Activated T-cell treated with anti-CD3 and anti-CD28 coated beads for 24 hours (primary cell): Measurements from ENCODE around the gene PACRG.

ENCODE experiments used
- DNase-seq: peaks from one replicate; pipeline ENCODE4 v3.0.0-alpha.2; 2020; ENCODE audit warnings: low read depth

The PACRG gene

DNA sequence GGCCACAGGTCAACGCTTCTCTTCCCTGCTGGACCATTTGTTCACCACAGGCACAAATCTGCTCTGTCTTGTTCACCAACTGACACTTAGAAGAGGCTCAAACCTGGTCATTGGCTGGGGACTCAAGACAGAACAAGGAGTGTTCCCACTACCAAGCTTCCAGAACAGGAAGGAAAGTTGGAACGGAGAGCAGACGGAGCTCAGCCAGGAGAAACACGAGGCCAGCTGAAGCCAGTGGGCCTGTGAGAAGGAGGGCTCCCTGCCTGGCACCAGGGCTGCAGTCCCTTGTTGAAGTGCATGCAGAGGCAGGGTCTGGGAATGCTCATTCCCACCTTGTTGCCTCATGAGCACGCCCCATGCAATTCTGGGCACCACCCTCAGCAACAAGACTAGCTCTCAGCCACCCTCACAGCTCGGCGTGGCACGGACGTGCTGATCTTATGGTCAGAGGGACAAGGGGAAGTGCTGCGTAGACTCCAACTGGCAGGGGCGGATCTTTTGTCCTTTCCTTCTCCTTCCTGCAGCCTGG is 450.2 kb downstream of the PACRG start:
- DNase-seq: no peak

DNA sequence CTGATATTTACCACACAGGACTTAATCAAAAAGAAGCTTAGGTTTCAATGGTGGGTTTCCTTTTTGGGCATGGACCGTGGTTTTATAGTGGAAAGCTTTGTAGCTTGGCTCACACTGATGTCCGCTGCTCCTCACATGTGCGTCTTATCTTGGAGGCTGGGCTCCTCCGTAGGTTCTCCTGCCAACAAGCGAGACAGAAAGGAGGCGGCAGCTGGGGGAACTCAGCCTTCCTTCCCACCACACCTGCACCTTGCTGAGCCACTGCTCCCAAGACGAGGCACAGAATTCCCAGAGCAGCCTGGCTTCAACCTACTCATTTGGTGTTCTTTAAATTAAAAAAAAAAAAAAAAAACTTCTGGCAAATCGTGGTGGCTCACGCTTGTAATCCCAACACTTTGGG is 451.3 kb downstream of the PACRG start:
- no peak for DNase-seq

DNA sequence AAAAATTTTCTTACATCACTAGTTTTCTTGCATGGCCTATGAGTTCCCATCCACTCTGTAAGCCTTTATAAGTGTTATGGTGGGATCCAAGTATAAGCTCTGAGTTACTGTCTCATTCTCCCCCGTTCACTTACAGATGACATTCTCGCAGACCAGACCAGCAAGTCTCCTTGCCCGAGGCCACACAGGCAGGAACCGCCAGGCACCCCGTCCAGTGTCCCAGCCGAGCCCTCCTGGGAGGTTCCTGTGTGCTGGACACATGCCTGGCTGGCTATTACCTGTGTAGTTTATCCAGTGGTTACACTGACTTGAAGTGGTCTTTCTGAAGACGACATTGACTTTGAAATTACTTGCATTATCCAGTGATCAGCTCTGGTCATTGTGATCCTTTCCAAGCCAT is 451.9 kb downstream of the PACRG start:
- DNase-seq: no peak

DNA sequence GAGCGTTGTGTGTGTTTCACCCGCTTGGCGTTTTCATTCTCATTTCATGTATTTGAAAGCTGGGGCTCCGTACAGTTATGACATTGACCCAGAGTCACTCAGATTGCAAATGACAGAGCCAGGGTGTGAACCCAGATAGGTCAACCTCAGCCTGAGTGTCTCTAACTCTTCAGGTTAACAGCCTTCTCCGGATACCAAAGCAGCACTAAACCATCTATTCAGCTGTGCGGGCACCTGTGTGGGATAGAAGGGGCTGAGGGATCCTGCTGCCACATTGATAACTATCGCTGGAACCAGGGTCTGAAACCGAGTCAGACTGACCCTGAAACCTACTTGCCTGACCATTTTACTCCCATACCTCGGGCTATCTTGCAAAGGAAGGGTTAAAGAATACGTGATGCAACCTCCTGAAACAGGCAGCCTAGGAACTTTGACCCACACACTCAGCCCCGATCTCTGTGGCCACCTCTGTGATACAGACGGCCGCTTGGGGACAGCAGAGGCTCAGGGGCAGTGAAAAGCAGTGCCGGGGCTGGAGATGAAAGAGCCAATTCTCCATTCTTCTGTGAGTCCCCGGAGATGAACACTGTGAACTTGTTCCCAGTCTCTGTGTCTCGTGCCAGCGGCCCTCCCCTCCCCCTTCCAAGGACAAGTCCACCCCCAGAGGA is 453.2 kb downstream of the PACRG start:
- no peak for DNase-seq

DNA sequence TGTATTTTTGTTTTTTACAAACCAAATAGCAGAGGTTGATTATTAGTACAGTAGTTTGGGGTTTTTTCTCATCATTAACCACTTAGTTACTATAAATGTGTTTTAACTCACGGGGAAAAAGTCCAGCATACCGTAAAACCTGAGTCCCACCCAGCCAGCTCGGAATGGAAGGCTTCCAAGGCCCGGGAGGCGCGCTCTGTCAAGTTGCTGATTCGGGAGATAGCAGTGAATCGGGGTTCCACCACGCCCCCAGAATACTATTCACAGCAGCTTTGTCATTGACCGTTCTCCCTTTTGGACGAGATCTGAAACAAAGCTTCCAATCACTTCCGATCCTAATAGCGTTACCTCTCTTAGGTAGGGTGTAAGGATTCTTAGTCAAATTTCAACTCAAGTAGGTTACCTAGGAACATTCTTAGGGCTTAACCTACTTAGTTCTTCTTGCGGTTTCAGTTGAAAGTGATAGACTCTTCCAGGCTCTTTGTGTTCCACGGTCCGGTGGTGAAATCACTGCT is 453.9 kb downstream of the PACRG start:
- no peak for DNase-seq

DNA sequence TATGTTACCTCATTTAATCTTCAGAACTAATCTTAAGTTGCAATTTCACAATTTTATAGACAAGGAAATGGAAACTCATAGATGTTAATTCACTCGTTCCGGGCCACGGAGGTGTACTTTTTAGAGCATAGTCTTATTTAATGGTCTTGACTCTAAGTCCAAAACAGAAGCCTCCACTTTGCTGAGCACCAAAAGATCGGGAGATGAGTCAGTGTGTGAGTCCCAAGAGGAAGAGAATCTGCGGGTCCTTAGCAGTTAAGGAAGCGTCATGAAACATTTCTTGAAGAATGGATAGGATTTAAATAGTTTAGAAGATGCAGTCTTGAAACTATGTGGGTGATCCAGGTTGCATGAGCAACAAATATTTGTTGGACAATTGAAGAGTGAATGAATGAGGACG is 454.9 kb downstream of the PACRG start:
- no peak for DNase-seq

DNA sequence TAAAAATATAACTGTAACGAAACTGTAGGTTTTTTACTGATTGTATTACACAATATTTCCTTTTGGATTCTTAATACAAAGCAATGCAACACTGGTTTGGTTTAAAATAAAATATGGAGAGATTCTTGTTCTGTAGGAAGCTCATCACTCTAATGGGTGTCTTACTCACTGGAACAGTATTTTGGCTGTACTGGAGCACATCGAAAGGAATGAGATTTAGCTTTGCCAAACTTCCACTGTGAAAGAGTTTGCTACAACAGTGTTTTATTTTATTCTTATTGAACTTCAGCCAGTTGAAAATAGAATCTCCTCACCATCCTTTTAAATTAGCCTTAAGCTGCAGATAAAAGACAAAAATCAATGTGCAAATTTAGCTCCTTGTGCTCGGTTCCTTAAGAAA is 456.0 kb downstream of the PACRG start:
- DNase-seq: no peak

DNA sequence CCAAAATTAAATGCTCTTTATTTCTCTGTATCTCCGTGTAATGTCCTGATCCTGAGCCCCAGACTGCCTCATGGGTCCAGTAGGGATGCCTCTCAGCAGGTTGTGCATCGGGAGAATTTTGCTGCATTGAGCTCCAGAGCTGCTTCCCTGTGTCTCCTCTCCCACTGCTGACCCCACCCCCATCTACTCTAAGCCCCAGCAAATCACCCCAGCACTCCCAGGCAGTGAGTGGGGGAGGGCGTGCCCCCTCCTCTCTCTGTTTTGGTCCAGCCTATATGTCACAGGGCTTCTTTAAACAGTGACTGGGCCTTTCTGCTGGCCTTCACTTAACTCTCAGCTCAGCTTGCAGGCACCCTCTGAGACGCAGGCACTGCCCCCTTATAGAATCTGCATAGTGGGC is 458.0 kb downstream of the PACRG start:
- no peak for DNase-seq

DNA sequence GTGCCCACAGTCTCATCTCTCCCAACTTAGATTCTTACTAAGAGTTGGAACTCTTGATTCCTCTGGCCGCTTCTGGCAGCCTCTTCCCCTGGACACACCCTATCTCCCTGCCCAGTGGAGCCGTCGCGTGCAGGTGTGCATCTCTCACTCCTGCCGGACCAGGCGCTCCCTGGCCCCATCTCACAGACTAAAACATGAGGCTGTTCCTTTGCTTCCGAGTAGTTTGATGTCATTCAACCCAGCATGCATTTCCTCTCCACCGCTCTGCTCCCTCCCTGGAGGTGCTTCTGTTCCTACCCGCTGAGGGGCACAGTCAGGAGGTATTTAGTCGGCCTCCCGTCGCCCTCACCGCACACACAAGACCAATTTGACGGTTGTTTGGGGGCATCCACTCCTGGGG is 458.8 kb downstream of the PACRG start:
- no peak for DNase-seq

DNA sequence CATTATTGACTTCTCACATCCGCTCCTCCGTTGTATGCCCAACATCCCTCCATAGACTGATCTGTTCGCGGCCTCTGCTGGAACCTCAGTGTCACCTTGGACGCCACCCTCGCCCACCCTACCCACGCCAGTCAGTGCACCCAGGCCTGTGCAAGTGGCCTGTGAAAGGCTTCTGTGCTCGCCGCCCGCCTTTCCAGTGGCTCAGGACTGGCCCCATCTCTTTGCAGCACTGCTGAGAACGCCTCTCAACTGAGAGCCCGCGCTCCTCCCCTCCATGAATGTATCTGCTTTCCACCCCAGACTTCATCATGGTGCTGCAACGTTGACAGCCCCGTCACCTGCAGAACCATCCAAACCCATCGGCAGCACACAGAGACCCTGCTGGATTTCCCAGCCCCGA is 459.4 kb downstream of the PACRG start:
- DNase-seq: no peak

DNA sequence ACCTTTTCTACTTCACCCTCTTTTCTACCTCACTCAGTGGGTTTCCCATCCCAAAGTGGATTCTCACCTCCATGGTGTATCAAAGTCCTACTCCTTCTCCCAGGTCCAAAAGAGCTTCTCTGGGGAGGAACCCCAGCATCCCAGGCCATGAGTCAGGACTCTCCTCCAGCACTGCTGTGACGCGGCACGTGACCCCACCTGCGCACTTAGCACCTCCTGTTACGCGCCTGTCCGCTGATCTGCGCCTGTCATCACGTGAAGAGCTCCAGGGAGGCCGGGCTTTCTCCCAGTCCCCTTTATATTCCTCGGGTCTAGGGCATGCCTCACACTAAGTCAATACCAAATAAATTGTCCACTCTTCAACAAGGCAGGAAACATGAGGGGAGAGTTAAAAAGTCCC is 459.8 kb downstream of the PACRG start:
- no peak for DNase-seq

DNA sequence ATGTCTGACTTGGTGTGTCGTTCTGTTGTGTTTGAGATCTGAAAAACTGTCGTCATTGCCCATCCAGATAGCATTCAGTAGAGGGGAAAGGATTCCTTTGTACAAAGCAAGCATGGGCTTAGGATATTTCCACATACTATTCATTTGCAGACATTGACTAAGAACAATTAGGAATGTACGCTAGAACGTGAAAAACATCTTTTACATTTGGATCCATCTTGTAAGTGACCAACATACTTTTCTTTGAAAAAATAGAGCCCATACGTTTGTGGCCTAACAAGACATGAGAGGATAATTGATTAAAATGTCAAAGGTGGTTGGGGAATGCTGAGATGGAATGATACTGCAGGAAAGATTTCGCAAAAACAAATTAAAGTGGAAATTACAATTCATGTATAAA is 461.0 kb downstream of the PACRG start:
- no peak for DNase-seq

DNA sequence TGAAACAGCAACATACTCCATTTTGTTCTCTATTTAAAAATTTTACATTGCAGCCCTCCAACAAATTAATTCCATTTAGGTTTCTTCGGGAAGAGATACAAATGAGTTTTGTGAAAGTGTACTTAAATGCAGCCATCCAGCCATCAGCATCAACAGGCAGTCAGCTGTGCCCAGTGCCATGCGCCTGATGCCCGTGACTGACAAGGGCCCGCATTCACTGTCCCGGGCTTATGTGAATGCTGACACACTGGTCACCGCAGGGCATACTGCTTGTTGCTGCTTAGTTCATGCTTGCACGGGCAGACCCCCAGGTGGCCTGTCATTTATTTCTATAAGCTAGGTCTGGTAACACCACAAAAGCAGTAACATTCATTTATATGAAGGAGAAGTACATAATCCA is 461.8 kb downstream of the PACRG start:
- no peak for DNase-seq

DNA sequence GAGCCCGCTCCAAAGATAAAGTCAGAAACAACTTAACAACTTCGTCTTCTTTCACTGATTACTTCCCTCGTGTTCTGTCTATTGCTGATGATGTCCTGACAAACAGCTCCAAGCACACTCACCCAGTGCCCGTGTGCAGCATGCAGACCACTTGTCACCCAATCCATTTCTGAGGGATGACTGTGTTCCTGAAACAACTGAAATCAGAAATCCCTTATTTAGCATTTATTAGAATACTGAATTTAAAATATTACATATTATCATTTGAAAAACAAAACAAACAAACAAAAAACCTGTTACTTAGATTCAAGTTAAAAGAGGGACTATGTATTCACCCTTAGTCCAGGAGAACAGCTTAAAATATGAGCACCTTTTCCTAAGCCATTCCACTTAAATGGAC is 463.0 kb downstream of the PACRG start:
- no peak for DNase-seq

DNA sequence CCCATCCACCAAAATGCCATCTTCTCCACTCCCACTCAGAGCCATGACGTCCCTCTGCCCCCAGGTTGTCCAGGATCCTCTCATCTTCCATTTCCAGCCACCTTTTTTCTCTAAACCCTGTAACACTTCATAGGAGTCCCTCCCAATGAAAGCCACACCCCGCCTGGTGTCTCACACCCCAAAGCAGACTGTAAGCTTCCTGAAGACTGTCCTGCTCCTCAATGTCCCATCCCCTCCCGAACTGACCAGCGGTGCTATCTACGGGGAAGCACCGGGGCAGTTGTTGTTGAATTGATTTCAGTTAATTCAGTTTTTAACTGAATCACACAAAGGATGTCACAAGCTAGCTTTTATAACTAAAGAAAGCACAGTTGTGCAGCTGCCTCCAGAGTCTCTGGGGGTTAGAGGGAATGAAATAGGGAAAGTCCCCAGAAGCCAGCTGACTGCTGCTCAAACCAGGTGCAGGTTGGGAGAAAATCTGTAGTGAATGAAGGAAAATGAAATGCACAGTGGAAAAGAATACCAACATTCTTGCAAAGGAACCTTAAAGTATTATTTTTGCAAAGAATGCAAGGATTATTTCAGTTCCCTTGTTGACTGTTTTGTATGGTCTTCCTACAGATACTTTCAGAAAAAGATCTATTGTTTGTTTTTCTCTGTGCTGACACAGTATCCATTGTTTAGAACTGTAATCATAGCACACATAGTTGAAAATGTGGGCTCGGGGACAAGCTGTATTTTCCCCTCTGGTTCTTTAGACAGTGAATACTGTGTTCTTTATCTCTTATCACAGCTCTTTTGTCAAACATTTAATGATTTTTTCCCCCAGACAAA is 464.1 kb downstream of the PACRG start:
- no peak for DNase-seq

DNA sequence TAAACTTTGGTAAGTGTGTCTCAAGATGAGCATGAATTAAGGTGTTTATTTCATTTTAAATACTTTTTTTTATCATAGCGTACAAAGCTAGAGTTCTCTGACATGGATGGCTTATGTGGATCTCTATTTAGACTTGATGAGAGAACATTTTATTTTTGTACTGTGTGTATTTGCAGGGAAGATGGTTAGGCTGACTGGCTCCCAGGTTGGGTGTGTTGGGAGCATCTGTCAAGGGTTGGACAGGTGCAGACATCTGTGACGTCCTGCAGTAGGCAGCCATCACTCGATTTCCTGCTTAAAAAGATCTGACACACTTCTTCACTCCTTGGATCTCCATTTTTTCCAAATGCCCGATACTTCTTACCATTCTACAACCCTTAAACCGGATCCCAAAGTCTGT is 464.8 kb downstream of the PACRG start:
- DNase-seq: no peak

DNA sequence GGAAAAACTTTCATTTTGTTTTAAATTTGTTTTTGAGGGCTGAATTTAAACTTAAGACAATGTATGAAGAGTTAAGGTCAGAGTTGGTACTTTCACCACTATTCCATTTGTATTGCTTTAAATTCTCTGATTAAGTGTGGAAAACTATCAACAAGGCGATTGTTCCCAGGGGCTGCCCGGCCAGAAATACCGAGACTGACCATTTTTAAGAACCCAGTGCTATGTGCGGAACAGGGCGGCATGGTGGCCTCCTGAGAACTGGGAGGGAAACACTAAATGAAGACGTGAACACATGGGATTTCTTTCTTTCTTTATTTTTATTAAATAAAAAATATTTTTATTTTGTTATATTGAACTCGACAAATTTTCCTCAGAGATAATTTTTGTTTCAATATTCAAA is 465.6 kb downstream of the PACRG start:
- no peak for DNase-seq

DNA sequence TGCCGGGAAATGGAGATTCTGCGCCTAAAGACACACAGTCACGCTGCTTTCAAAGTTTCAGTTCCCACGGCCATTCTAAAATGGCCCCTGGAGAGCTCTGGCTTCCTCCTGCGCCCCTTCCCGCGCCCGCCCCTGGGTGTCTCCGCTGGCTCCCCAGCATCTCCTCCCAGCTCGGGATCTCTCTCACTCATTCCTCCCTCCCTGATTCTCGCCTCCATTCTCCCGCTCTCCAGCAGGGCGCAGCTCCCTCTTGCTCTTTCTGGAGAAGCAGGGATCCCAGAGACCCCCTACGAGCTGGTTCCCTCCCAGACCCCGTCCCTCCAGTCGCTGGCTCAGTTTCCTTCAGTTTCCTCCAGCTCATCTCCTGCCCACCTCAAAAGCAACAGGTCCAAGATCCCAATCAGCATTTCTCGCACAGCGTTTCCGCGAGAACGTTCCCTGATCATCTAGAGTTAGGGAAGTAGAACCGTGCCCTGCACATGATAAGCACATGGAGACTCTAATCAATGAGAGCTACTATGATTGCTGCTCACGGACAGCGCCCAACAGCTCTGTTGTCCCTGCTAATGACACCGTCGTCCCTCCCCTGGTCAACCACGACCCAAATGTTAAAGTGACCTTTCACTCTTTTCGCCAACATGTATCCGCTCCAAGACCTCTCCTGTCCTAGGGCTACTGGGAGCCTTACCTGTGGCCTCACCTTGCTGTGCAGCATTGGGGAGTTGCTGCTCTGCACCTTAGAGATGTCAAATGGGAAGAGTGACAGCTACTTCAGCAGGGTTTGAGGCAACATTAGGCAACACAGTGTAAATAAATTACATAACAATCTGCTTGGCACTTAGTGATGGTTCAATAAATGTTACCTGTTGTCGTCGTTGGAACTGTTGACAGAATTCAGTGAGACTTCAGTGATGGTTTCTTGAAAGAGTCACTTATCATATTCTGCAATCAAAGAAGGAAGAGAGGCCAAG is 468.2 kb downstream of the PACRG start:
- no peak for DNase-seq

DNA sequence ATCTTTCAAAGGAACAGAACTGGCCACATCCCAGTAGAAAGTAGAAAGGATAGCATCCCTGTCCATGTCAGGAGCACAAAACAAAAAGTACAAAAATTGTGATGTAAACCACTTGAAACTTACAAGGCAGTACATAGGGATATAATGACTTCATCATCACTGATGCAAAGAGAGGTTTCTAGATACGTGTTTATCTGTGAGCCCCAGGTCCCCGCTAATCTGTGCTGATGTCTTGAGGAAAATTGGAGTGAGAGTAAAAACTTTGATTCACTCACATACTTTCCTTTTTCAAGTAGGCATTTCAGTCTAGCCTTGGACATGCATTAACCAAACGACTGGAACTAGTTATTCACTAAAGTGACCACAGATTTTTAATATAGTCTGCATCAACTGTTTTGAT is 470.1 kb downstream of the PACRG start:
- no peak for DNase-seq

DNA sequence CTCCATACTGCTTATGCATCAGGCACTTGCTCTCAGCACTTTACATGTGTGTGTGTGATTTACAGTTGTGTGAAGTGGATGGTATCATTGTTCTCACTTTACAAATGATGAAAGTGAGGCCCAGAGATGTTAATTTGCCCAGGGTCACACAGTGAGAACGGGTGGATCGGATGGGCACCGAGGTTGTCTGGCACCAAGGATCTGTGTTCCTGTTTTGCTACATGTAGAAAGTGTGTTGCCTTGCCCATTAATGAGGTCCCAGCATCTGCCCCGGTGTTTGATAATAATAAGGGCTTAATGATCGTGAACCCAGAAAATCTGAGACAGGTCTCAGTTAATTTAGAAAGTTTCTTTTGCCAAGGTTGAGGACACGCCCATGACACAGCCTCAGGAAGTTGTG is 470.6 kb downstream of the PACRG start:
- DNase-seq: no peak

DNA sequence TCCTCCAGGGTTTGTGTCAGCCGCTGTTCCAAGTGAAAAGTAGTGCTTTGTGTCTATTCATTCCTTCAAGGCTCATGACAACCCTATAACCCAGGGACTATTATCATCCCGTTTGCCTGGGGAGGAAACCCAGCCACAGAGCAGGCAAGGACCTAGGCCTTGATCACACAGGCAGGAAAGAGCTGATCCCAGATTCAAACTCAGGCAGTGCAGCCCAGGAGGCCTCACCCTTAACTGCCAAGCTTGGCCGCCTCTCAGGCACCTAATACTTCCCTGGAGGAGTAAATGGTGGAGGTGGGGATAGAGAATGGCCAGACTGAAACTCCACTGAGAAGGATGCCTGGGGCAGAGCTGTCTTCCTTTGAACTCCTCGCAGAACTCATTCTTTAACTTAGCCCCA is 471.6 kb downstream of the PACRG start:
- no peak for DNase-seq

DNA sequence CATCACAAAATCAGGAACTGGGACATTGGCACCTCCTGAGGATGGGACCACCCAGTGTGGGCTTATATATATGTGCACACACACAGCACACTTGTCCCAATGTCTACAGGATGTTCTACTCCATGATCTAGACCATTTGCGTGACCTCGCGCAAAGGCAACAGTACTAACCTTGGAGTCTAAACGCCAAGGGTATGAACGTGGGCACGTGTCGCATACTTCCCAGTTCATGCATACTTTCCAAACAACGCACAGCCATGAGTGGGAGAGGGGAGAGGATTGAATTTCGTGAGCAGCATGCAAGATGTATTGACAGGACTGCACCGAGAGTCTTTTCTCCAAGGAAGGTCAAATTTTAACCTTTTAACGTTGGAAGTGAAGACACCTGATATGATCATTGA is 472.5 kb downstream of the PACRG start:
- DNase-seq: no peak
